Ishikawa (cell line): Measurements from ENCODE around the gene NR1H4.

Experiments
- CEBPB ChIP-seq: IDR thresholded peaks from 2 replicates; pipeline ENCODE4 v1.6.1; 2012
- CREB1 ChIP-seq: IDR thresholded peaks from 2 replicates; pipeline ENCODE4 v1.6.1; 2012; ENCODE audit warnings: low read depth
- EGR1 ChIP-seq: IDR thresholded peaks from 2 replicates; pipeline ENCODE4 v1.6.1; 2012
- EP300 ChIP-seq: IDR thresholded peaks from 2 replicates; pipeline ENCODE4 v1.6.1; 2012; ENCODE audit warnings: borderline replicate concordance
- FOXM1 ChIP-seq: IDR thresholded peaks from 2 replicates; pipeline ENCODE4 v1.6.1; 2012; ENCODE audit warnings: low read depth, borderline replicate concordance
- NFIC ChIP-seq: IDR thresholded peaks from 2 replicates; pipeline ENCODE4 v1.6.1; 2012
- RAD21 ChIP-seq: IDR thresholded peaks from 2 replicates; pipeline ENCODE4 v1.6.1; 2012; ENCODE audit warnings: low read depth
- TAF1 ChIP-seq: IDR thresholded peaks from 2 replicates; pipeline ENCODE4 v1.6.1; 2012; ENCODE audit warnings: low read depth, mild to moderate bottlenecking
- TCF12 ChIP-seq: IDR thresholded peaks from 2 replicates; pipeline ENCODE4 v1.6.1; 2012; ENCODE audit warnings: low read depth
- TEAD4 ChIP-seq: IDR thresholded peaks from 2 replicates; pipeline ENCODE4 v1.6.1; 2012
- YY1 ChIP-seq: IDR thresholded peaks from 2 replicates; pipeline ENCODE4 v1.6.1; 2012; ENCODE audit warnings: low read depth
- ZBTB7A ChIP-seq: IDR thresholded peaks from 2 replicates; pipeline ENCODE4 v1.6.1; 2012; ENCODE audit warnings: low read depth
- TF ChIP-seq, protein P1 (sequence below): IDR thresholded peaks from 2 replicates; pipeline ENCODE4 v1.6.1; 2012; ENCODE audit warnings: low read depth, mild to moderate bottlenecking
- TF ChIP-seq, protein P2 (sequence below): IDR thresholded peaks from 2 replicates; pipeline ENCODE4 v1.6.1; 2012
- TF ChIP-seq, protein P3 (sequence below): IDR thresholded peaks from 2 replicates; pipeline ENCODE4 v1.6.1; 2012

Gene NR1H4

DNA sequence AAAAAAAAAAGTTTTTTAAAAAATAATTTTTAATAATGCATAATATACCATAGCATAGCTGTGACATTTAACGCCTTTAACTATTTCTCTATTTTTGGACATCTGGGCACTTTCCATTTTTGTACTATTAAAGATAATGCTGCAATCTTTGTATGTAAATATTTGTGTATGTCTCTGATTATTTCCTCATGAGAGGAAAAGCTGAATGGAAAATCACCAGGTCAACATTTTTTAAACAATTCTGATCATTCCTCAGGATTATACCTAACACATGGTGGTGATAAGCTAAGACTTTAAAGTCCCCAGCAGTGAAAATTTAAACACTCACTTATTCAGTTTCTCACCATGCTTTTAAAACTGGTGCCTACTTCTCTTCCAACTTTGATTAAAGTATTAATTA is 31.3 kb upstream of the NR1H4 start:
- no peak for TF ChIP-seq TEAD4
- no peak for TF ChIP-seq EGR1
- TF ChIP-seq NFIC = no peak
- TF ChIP-seq, protein P1, sequence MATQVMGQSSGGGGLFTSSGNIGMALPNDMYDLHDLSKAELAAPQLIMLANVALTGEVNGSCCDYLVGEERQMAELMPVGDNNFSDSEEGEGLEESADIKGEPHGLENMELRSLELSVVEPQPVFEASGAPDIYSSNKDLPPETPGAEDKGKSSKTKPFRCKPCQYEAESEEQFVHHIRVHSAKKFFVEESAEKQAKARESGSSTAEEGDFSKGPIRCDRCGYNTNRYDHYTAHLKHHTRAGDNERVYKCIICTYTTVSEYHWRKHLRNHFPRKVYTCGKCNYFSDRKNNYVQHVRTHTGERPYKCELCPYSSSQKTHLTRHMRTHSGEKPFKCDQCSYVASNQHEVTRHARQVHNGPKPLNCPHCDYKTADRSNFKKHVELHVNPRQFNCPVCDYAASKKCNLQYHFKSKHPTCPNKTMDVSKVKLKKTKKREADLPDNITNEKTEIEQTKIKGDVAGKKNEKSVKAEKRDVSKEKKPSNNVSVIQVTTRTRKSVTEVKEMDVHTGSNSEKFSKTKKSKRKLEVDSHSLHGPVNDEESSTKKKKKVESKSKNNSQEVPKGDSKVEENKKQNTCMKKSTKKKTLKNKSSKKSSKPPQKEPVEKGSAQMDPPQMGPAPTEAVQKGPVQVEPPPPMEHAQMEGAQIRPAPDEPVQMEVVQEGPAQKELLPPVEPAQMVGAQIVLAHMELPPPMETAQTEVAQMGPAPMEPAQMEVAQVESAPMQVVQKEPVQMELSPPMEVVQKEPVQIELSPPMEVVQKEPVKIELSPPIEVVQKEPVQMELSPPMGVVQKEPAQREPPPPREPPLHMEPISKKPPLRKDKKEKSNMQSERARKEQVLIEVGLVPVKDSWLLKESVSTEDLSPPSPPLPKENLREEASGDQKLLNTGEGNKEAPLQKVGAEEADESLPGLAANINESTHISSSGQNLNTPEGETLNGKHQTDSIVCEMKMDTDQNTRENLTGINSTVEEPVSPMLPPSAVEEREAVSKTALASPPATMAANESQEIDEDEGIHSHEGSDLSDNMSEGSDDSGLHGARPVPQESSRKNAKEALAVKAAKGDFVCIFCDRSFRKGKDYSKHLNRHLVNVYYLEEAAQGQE = no peak
- TF ChIP-seq, protein P2, sequence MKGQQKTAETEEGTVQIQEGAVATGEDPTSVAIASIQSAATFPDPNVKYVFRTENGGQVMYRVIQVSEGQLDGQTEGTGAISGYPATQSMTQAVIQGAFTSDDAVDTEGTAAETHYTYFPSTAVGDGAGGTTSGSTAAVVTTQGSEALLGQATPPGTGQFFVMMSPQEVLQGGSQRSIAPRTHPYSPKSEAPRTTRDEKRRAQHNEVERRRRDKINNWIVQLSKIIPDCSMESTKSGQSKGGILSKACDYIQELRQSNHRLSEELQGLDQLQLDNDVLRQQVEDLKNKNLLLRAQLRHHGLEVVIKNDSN = no peak
- no peak for TF ChIP-seq CEBPB
- TF ChIP-seq ZBTB7A = no peak
- no peak for TF ChIP-seq YY1
- TF ChIP-seq CREB1 = no peak
- TF ChIP-seq RAD21 = no peak
- no peak for TF ChIP-seq FOXM1
- no peak for TF ChIP-seq EP300
- no peak for TF ChIP-seq TAF1
- TF ChIP-seq TCF12 = no peak

DNA sequence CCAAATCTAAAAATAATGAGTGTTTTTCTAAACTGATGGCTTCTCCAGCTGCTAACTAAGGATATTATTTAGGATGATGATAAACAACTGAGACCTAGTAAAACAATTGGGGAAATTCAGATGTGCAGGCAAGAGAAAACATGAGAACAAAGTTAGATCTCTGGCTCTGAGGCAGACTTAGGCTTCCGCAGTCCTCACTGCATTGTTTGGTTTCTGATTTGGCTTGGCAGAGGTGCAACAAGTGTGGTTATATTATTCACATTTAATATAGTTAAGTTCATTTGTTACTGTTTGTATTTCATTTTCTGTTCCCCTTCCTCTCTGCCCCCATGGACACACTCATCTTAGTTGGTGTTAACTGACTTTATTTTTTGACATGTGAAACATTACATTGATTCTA is 30.2 kb upstream of the NR1H4 start:
- TF ChIP-seq CREB1 (no peak), TCF12 (no peak), FOXM1 (no peak), YY1 (no peak), TEAD4 (no peak), EP300 (no peak), TAF1 (no peak), ZBTB7A (no peak), RAD21 (no peak)
- TF ChIP-seq, protein P3, sequence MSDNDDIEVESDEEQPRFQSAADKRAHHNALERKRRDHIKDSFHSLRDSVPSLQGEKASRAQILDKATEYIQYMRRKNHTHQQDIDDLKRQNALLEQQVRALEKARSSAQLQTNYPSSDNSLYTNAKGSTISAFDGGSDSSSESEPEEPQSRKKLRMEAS = no peak
- TF ChIP-seq, protein P2 = no peak

DNA sequence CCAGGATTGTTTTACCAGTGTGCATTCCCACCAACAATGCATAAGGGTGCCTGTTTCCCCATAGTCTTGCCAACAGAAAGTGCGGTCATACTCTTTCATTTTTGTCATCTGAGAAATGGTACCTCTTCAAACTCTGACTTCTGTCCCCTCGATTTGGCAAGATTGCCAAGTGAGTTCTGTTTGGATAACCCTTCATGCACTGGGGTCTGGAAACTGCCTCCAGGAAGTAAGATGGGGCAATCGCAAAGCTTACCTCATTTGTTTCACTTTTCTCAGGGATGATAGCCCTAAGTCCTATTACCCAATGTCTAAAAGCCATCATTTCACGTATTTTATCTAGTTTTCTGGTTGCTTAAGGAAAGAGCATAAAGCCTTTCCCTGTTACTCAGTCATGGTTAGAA is 28.6 kb upstream of the NR1H4 start:
- TF ChIP-seq EP300 = no peak
- TF ChIP-seq TAF1 = no peak
- no peak for TF ChIP-seq CREB1
- TF ChIP-seq TCF12 = no peak
- TF ChIP-seq CEBPB = no peak

DNA sequence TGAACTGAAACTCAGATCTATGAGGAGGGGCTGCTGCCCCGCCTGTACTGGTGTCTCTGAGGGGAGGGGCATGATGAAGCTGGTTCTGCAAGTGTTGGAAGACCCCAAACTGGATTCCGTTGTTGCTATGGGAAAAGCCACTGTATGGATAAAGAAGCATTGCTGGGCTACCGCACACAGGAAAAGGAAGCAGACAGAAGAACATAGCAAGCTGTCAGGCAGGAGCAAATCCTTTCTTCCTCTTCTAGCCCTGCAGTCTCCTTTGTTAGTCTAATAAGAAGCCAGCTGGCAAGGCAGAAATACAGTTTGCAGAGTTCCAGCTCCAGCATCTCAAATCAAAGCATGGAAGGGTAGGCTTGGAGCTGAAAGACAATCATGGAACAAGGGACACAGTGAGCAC is 26.3 kb upstream of the NR1H4 start:
- no peak for TF ChIP-seq CEBPB
- TF ChIP-seq, protein P3 = no peak
- TF ChIP-seq, protein P1 = no peak

DNA sequence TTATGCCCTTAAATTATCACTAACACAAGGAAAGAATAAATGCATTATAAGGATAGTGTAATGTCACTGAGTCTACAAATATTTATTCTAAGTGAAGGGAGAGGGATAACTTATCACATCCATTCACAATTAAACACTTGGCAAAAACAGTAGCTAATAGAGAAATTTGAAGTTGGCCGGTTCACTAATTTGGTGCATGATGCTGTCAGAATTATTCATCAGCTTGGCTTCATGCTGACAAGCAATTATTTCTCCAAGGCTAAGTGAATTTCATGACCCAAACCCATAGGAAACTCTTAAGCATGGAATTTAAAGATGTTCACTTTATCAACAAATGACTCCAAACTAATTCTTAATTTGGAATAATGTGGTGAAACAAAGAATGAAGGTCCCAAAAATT is 25.0 kb upstream of the NR1H4 start:
- TF ChIP-seq NFIC = no peak
- no peak for TF ChIP-seq EP300
- no peak for TF ChIP-seq TCF12
- TF ChIP-seq, protein P2 = no peak
- TF ChIP-seq FOXM1 = no peak
- no peak for TF ChIP-seq CREB1
- no peak for TF ChIP-seq ZBTB7A
- TF ChIP-seq, protein P1 = no peak
- no peak for TF ChIP-seq TEAD4
- no peak for TF ChIP-seq EGR1
- TF ChIP-seq, protein P3 = no peak
- no peak for TF ChIP-seq YY1
- TF ChIP-seq RAD21 = no peak
- no peak for TF ChIP-seq CEBPB
- TF ChIP-seq TAF1 = no peak
